Measurements from ENCODE around the gene IGFBP7.

IGFBP7 gene

GRCh38 chr4:57127361-57127760, 17.2 kb upstream of the IGFBP7 start:
- DNase-seq = no peak

GRCh38 chr4:57125996-57126395, 15.8 kb upstream of the IGFBP7 start:
- no peak for DNase-seq

GRCh38 chr4:57124145-57124544, 14.0 kb upstream of the IGFBP7 start:
- DNase-seq = no peak

DNA sequence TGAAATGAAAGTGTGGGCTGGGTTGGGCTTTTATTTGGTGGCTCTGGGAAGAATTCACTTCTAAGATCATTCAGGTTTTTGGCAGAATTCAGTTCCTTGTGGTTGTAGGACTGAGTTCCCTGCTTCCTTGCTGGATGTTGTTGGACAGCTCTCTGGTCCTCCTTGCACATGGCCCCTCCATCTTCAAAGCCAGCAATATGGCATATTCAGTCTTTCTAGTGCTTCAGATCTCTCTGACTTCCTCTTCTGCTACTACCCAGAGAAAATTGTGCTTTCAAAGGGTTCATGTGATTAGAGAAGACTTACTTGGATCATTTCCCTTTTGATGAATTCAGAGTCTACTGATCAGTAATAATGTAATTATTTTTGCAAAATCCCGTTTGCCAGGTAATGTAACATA, 12.8 kb upstream of the IGFBP7 start:
- DNase-seq = no peak

GRCh38 chr4:57119054-57119651, 9.0 kb upstream of the IGFBP7 start:
- DNase-seq = no peak

- no peak for DNase-seq
Observed at GRCh38 chr4:57117491-57117890, 7.3 kb upstream of the IGFBP7 start.

DNA sequence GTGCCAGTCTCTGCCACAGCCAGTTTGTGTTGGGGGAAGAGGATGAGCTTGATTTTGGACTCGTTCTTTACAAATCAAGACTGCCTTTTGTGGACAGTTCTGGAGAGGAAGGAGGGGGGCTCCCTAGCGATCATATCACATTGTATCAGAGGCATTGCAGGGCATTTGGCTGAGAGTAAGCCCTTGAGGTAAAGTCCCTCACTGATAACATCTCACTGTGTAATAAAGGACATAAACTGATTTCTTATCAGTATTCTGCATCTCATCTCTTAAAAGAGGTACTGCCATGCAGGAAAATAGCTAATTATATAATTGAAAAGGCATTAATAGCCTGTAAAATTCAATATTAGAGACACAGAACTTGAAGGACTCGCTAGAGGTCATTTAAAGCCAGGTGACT, 6.1 kb upstream of the IGFBP7 start:
- no peak for DNase-seq

GRCh38 chr4:57114973-57115372, 4.8 kb upstream of the IGFBP7 start:
- no peak for DNase-seq

- DNase-seq = no peak
Observed at GRCh38 chr4:57113870-57114269, 3.7 kb upstream of the IGFBP7 start.

DNA sequence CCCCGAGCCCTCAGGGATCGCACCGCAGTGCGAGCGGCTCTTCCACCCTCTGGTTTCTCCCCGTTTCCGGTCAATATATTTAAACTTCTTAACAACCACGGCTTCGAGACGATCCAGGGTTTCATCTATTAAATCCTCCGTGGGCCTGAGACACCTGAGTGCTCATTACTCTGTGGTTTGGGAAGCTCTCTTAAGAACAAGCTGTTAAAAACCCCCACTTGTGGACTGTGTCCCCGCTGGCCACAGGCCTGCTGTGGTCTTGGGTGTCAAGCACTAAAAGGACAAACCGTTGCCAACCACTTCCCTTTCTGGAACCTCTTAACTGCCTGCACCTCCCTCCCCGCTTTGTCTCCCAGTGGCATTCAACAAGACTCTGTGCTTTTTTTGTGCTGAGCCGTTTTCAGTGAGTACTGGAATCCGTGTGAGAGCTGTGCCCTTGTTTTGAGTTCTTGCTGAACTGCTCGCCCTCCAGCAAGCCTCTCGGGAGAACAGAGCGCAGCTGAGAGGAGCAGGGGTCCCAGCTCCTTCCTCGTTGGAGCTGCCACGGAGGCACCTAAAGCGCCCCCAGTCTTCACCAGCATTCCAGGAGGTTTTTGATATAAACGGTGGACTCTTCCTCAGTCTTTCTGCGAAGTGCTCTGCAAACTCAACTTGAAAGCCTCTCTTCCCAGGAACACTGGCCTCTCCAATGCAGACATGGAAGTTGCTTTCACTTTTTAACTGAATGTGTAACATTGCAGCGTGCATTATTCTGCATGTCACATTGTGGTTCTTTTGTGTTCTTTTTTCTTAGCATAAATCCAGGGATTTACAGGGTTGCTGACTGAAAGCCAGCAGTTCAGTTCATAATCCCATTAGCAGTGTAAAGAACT, 691 bp upstream of the IGFBP7 start:
- DNase-seq = no peak

DNA sequence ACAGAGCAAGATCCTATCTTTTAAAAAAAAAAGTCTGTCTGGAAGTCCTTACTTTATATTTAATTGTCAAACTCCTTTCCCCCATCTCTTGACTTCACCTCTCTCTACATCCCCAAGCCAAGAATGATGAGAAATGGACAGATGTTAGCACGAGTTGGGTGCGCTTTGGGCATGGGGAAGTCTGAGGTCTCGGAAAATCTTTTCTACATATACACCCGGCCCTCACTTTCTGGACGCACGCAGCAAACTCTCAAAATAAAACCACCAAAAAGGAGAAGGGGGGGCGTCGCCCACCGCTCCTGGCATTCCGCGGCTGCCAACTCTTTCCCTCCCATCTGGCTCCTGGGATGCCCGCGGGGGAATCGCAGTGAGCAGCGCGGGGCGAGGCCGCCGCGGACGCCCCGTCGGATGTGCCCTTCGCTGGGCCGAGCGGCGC, 756 bp downstream of the IGFBP7 start:
- no peak for DNase-seq

- DNase-seq = no peak
Observed at GRCh38 chr4:57106181-57106580, 4.0 kb downstream of the IGFBP7 start.

DNA sequence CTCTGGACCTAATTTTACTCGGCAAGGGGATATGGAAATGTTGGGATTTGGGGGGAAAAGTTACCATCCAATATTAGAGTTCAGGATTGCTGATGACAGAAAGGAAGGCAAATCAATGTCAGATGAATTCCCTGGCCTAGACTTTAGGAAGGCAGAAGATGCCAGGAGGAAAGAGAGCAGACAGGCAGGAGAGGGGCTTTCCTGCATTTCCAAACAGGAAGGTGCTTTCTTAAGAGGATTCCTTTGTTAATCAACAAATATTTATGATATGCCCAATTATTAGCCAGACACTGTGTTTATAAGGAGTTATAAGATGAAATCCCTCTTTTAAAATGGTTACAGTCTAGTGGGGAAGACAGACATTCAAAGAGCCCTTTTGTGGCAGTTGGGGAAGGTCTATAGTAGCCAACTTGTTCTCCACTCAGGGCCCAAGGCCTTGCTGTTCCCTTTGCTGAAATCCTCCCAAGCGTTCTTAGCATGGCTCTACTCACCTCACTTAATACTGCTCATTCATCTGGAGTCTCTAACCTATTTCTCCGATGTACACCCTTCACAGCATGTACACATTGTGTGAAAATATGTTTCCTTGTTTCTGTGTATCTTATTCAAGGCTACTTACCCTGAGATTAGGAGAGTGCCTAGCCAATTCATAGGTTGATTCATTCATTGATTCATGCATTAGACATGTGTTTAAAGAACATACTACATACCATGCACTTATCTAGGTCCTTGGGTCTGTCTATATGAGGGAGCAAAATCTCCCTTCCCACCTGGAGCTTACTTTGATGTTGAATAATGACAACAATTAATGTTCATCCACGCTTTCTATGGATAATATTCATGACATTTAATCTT, 5.3 kb downstream of the IGFBP7 start:
- no peak for DNase-seq

GRCh38 chr4:57103051-57103450, 7.1 kb downstream of the IGFBP7 start:
- no peak for DNase-seq

- no peak for DNase-seq
Observed at GRCh38 chr4:57102050-57102624, 8.0 kb downstream of the IGFBP7 start.

- no peak for DNase-seq
Observed at GRCh38 chr4:57100979-57101651, 9.1 kb downstream of the IGFBP7 start.

GRCh38 chr4:57099363-57099762, 10.8 kb downstream of the IGFBP7 start:
- no peak for DNase-seq

DNA sequence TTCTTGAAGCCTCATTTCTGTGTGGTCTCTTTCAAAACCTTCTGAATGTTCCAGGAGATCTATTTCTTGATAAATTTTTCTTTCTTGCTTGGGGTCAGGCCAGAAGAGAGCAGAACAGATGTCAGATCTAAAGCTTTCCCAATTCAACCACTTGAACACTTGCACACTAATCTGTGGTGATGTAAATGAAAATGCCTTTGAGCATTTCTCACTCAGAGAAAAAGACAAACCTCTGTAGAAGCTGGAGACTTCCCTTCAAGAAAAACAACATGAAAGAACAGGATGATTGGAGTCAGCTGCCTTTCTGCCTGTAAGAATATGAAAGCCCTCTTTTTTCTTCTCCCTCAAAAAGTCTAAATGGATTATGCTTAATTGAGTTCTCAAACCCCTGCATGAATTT, 11.2 kb downstream of the IGFBP7 start:
- no peak for DNase-seq

DNA sequence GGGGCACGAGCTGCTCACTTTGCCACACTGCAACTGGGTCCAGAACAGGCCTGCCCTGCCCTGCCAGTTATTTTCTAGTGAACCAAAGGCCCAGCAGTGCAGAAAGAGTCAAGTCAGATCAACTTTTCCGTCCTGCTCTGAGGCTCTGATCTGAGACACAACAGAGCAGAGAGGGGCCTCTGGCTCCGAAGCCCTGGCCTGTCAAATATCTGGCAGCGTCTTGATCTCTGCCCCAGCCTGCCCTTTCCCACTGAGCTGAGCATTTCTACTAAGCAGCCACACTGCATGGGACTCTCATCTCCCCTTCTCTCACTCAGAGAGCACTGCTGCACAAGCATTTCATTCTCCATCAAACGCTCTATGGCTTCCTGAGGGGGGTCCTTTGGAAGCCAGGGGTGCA, 11.8 kb downstream of the IGFBP7 start:
- no peak for DNase-seq

- DNase-seq = no peak
Observed at GRCh38 chr4:57097711-57098110, 12.5 kb downstream of the IGFBP7 start.

- no peak for DNase-seq
Observed at GRCh38 chr4:57095956-57096355, 14.2 kb downstream of the IGFBP7 start.

DNA sequence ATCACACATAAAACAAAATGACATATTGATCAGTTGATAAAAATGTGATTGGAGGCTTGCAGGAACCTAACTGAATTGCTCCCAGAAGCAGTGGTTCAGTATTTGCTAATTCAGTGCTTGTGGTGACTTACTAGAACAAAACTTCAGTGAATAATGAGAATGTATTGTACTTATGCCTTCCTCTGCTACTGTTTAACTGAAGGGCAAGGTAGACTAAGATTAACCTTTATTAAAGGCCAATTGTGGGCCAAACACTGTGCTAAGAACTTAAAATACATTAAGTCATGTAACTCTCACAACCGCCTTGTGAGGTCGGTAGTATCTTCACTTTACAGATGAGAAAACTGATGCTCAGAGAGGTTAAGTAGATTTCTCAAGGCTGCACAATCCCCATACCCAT, 14.9 kb downstream of the IGFBP7 start:
- no peak for DNase-seq

- DNase-seq = no peak
Observed at GRCh38 chr4:57094832-57095223, 15.4 kb downstream of the IGFBP7 start.
